Ovary (tissue), 3 donors: ENCODE results near the gene HPS3.
"Not testable (repeated sequence)": the region's sequence is repeated elsewhere in the genome, so short reads cannot be mapped to it uniquely, and the experiment has no call there.

ENCODE experiments used
- CTCF ChIP-seq, 3 donors: fragments of 450-650 bp in 2 of 3; fragments of 200-600 bp in 1 of 3; IDR thresholded peaks; one replicate each; pipeline versions ENCODE4 v1.5.1 to v1.8.0; 2016 to 2022; ENCODE audit warnings: antibody characterized with exemption in 3 of 3, mild to moderate bottlenecking in 1 of 3
- EP300 ChIP-seq: sonication (generic); formaldehyde crosslinking; IDR thresholded peaks from one replicate; pipeline ENCODE4 v1.6.1; 2017; ENCODE audit warnings: antibody characterized with exemption
- POLR2A ChIP-seq: fragments of 450-650 bp; IDR thresholded peaks from one replicate; pipeline ENCODE4 v1.6.1; 2017; ENCODE audit warnings: antibody characterized with exemption, mild to moderate bottlenecking, moderate library complexity
- donor health status: DM: no; HTN: no; CAD: no.

- not testable (repeated sequence) for TF ChIP-seq POLR2A; CTCF (IDR thresholded peaks at IDR 0.05); EP300
Observed at GRCh38 chr3:149196805-149197592, 67.6 kb downstream of the HPS3 start.
